Astrocyte of the cerebellum (primary cell): ENCODE data around the gene CLECL1.
"Not testable (repeated sequence)": the region's sequence is repeated elsewhere in the genome, so short reads cannot be mapped to it uniquely, and the experiment has no call there.

Experiments
- DNase-seq: peaks from one replicate; pipeline ENCODE4 v3.0.0-alpha.2; 2011; ENCODE audit warnings: low read depth
- H3K4me3 ChIP-seq: 2 replicates; pipeline ENCODE4 v1.5.1; 2011; ENCODE audit warnings: mild to moderate bottlenecking, low read depth, low read length, moderate library complexity
- CTCF ChIP-seq: IDR thresholded peaks from 2 replicates; pipeline ENCODE4 v1.5.1; 2012; ENCODE audit warnings: low read length, low read depth, moderate library complexity, mild to moderate bottlenecking; ENCODE audit errors: missing control alignments
- in situ Hi-C: cut with HindIII; loops from 2 replicates; pipeline ENCODE4 v1.10.0; 2017; ENCODE audit warnings: low sequenced_read_pairs

The CLECL1 gene

GRCh38 chr12:9697619-9698018, 35.3 kb downstream of the CLECL1 start:
- in situ Hi-C loops, result loop anchor here (5.0 kb wide), 1 partner anchor 60 kb away; no protein-coding TSS in a partner anchor
- TF ChIP-seq CTCF, result no peak
- no peak for DNase-seq
- H3K4me3 ChIP-seq, result no peak overlapping the region

- in situ Hi-C loops, result loop anchor here (5.0 kb wide), 1 partner anchor 58 kb away; no protein-coding TSS in a partner anchor
- not testable (repeated sequence) for DNase-seq, H3K4me3 ChIP-seq
These were observed 37.2 kb downstream of the CLECL1 start for GRCh38 chr12:9695661-9696060.

GRCh38 chr12:9695150-9695549, 37.7 kb downstream of the CLECL1 start:
- in situ Hi-C loops, result loop anchor here (5.0 kb wide), 1 partner anchor 58 kb away; no protein-coding TSS in a partner anchor
- H3K4me3 ChIP-seq, DNase-seq: not testable (repeated sequence)

GRCh38 chr12:9694241-9694640, 38.7 kb downstream of the CLECL1 start:
- in situ Hi-C loops, result no loop called here

GRCh38 chr12:9692909-9693308, 40.0 kb downstream of the CLECL1 start:
- in situ Hi-C loops, result no loop called here

More at GRCh38 chr12:9694241-9694640, 38.7 kb downstream of the CLECL1 start:
- H3K4me3 ChIP-seq, result no peak overlapping the region
- no peak for TF ChIP-seq CTCF
- no peak for DNase-seq

GRCh38 chr12:9687228-9687627, 45.7 kb downstream of the CLECL1 start:
- H3K4me3 ChIP-seq, result no peak overlapping the region
- DNase-seq, result peak; percentile 4
- no peak for TF ChIP-seq CTCF
- in situ Hi-C loops, result no loop called here

More at GRCh38 chr12:9692909-9693308, 40.0 kb downstream of the CLECL1 start:
- DNase-seq, result no peak
- no peak for TF ChIP-seq CTCF
- H3K4me3 ChIP-seq, result no peak overlapping the region

GRCh38 chr12:9685915-9686314, 47.0 kb downstream of the CLECL1 start:
- no peak overlapping the region for H3K4me3 ChIP-seq
- TF ChIP-seq CTCF, result no peak

GRCh38 chr12:9685366-9685765, 47.5 kb downstream of the CLECL1 start:
- DNase-seq, H3K4me3 ChIP-seq, in situ Hi-C loops: not testable (repeated sequence)

More at GRCh38 chr12:9685915-9686314, 47.0 kb downstream of the CLECL1 start:
- in situ Hi-C loops, result no loop called here
- no peak for DNase-seq

GRCh38 chr12:9682949-9683348, 49.9 kb downstream of the CLECL1 start:
- DNase-seq, in situ Hi-C loops, H3K4me3 ChIP-seq: not testable (repeated sequence)

- in situ Hi-C loops, H3K4me3 ChIP-seq, DNase-seq: not testable (repeated sequence)
These were observed 50.4 kb downstream of the CLECL1 start for GRCh38 chr12:9682508-9682907.
